ENCODE results near the gene ZNF195.
A peak's percentile ranks its signal among the peaks of the same experiment; 100 is the strongest.
"Not testable (repeated sequence)": the region's sequence is repeated elsewhere in the genome, so short reads cannot be mapped to it uniquely, and the experiment has no call there.

The ZNF195 gene

GRCh38 chr11:3378426-3379423 is at the start of gene ZNF195:
TSS of gene ZNF195 (minus strand) at chr11:3379146. CDS start at chr11:3379040, 106 bp downstream.
- no peaks in the 10 kb centered on the region for H3K27me3 ChIP-seq (ENCODE audit: control insufficient read depth in 2 of 2, insufficient read depth in 2 of 2, low read length in 2 of 2)
- H3K4me1 ChIP-seq (ENCODE audit: control insufficient read depth in 2 of 2, insufficient read depth in 2 of 2, low read length in 2 of 2) = peaks cover 6 to 8% of the 10 kb centered on the region in 2 donors
- peak within 1 kb of the TSS; percentile 90 to 92 for H3K9ac ChIP-seq (ENCODE audit: low read depth in 1 of 2, low read length in 2 of 2)
- peak within 1 kb of the TSS; percentile 92 to 93 for H3K4me3 ChIP-seq (ENCODE audit: low read length in 2 of 2)
- H3K9me3 ChIP-seq (ENCODE audit: control insufficient read depth in 2 of 2, low read length in 2 of 2) = no peaks in the 10 kb centered on the region
- peaks cover 13 to 19% of the 10 kb centered on the region in 2 donors for H3K36me3 ChIP-seq (ENCODE audit: control insufficient read depth in 2 of 2, insufficient read depth in 2 of 2, low read length in 2 of 2)
- peak within 1 kb of the TSS; percentile 71 to 80 for H3K27ac ChIP-seq (ENCODE audit: low read depth in 2 of 2, low read length in 2 of 2)

DNA sequence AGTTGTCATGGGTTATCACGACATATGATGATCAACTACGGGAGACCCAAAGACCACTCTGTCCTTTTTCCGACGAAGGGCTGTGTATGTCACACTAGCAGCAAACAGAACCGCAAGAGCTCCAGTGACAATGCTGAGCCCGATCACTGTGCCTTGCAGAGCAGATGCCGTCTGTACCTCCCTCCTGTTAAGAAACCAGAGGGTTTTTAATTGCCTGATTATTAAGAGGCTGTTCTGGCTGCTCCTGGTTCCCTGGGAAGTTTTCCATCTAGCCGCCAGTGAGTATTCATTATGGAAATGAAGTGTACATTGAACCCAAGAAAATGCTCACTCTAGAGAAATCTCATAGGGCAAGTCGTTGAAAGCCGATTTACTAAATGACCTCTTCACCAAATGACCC is 49.1 kb upstream of the ZNF195 start:
- H3K4me1 ChIP-seq (ENCODE audit: control insufficient read depth in 2 of 2, insufficient read depth in 2 of 2, low read length in 2 of 2); H3K36me3 ChIP-seq (ENCODE audit: control insufficient read depth in 2 of 2, insufficient read depth in 2 of 2, low read length in 2 of 2); H3K27me3 ChIP-seq (ENCODE audit: control insufficient read depth in 2 of 2, insufficient read depth in 2 of 2, low read length in 2 of 2); H3K9ac ChIP-seq (ENCODE audit: low read depth in 1 of 2, low read length in 2 of 2); H3K27ac ChIP-seq (ENCODE audit: low read depth in 2 of 2, low read length in 2 of 2); H3K9me3 ChIP-seq (ENCODE audit: control insufficient read depth in 2 of 2, low read length in 2 of 2); H3K4me3 ChIP-seq (ENCODE audit: low read length in 2 of 2): not testable (repeated sequence)

DNA sequence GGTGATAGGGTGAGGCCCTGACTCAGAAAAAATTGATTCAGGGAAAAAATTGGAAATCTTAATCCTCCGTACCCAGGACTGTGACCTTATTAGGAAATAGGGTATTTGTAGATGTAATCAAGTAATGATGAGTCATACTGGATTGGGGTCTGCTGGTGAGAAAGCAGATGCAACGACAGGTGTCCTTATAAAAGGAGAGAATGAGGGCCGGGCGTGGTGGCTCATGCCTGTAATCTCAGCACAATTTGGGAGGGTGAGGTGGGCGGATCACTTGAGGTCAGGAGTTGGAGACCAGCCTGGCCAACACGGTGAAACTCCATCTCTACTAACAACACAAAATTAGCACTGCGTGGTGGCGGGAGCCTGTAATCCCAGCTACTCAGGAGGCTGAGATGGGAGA is 47.6 kb upstream of the ZNF195 start:
- H3K27ac ChIP-seq (ENCODE audit: low read depth in 2 of 2, low read length in 2 of 2); H3K36me3 ChIP-seq (ENCODE audit: control insufficient read depth in 2 of 2, insufficient read depth in 2 of 2, low read length in 2 of 2); H3K4me1 ChIP-seq (ENCODE audit: control insufficient read depth in 2 of 2, insufficient read depth in 2 of 2, low read length in 2 of 2); H3K27me3 ChIP-seq (ENCODE audit: control insufficient read depth in 2 of 2, insufficient read depth in 2 of 2, low read length in 2 of 2); H3K9ac ChIP-seq (ENCODE audit: low read depth in 1 of 2, low read length in 2 of 2); H3K4me3 ChIP-seq (ENCODE audit: low read length in 2 of 2); H3K9me3 ChIP-seq (ENCODE audit: control insufficient read depth in 2 of 2, low read length in 2 of 2): not testable (repeated sequence)

DNA sequence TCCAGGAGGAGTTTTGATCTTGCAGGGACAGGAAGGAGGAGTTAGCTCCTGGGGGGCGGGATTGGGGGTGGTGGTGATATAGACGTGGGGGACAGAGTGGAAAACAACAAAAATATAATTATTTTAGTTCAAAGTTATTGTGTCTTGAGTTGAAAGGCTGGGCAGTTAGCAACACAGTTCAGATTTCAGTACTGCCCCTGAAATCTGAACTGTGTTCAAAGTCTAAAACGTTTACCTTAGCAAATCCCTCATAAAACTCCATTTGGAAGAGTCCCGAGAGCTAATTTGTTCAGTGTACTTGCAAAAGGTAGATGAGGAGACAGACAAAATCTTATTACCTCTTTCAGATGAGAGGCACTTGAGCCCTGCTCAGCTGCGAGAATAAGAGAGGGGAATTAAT is 45.0 kb upstream of the ZNF195 start:
- H3K4me3 ChIP-seq (ENCODE audit: low read length in 2 of 2) = peak overlapping the region in 1 of 2 donors; percentile 73
- H3K27me3 ChIP-seq (ENCODE audit: control insufficient read depth in 2 of 2, insufficient read depth in 2 of 2, low read length in 2 of 2); H3K9ac ChIP-seq (ENCODE audit: low read depth in 1 of 2, low read length in 2 of 2); H3K4me1 ChIP-seq (ENCODE audit: control insufficient read depth in 2 of 2, insufficient read depth in 2 of 2, low read length in 2 of 2); H3K9me3 ChIP-seq (ENCODE audit: control insufficient read depth in 2 of 2, low read length in 2 of 2); H3K36me3 ChIP-seq (ENCODE audit: control insufficient read depth in 2 of 2, insufficient read depth in 2 of 2, low read length in 2 of 2): not testable (repeated sequence)
- H3K27ac ChIP-seq (ENCODE audit: low read depth in 2 of 2, low read length in 2 of 2) = peak overlapping the region in 1 of 2 donors; percentile 87

DNA sequence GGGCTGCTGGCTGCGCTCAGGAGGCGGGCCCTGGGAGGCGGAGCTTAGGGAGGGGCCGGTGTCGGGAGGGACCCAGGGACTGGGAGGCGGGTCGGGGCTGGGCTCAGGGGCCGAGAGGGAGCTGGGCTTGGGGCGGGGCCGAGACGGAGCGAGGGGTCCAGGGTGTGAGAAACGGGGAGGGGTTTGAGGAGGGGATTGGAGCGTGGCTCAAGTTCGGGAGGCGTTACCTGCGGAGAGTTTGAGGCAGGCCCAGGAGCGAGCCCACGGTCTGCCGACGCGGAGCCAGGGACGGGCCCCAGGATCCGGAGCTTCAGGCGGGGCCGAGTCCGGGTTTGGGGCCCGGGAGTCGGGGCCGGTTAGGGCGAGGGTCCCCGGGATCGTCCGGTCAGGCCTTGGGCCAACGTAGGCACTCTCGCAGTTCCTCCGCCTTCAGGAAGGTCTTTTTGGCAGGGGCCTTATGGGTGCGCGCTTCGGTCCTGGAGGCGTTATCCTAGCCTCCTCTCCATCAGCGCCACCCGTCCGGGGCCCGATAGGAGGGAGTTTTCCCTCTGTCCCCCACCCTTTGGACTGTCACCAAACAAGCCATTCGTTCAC is 44.3 kb upstream of the ZNF195 start:
- not testable (repeated sequence) for H3K36me3 ChIP-seq (ENCODE audit: control insufficient read depth in 2 of 2, insufficient read depth in 2 of 2, low read length in 2 of 2); H3K9me3 ChIP-seq (ENCODE audit: control insufficient read depth in 2 of 2, low read length in 2 of 2); H3K27me3 ChIP-seq (ENCODE audit: control insufficient read depth in 2 of 2, insufficient read depth in 2 of 2, low read length in 2 of 2); H3K4me1 ChIP-seq (ENCODE audit: control insufficient read depth in 2 of 2, insufficient read depth in 2 of 2, low read length in 2 of 2)
- peak overlapping the region; percentile 72 to 73 for H3K4me3 ChIP-seq (ENCODE audit: low read length in 2 of 2)
- peak overlapping the region; percentile 68 to 89 for H3K9ac ChIP-seq (ENCODE audit: low read depth in 1 of 2, low read length in 2 of 2)
- peak overlapping the region; percentile 85 to 87 for H3K27ac ChIP-seq (ENCODE audit: low read depth in 2 of 2, low read length in 2 of 2)

DNA sequence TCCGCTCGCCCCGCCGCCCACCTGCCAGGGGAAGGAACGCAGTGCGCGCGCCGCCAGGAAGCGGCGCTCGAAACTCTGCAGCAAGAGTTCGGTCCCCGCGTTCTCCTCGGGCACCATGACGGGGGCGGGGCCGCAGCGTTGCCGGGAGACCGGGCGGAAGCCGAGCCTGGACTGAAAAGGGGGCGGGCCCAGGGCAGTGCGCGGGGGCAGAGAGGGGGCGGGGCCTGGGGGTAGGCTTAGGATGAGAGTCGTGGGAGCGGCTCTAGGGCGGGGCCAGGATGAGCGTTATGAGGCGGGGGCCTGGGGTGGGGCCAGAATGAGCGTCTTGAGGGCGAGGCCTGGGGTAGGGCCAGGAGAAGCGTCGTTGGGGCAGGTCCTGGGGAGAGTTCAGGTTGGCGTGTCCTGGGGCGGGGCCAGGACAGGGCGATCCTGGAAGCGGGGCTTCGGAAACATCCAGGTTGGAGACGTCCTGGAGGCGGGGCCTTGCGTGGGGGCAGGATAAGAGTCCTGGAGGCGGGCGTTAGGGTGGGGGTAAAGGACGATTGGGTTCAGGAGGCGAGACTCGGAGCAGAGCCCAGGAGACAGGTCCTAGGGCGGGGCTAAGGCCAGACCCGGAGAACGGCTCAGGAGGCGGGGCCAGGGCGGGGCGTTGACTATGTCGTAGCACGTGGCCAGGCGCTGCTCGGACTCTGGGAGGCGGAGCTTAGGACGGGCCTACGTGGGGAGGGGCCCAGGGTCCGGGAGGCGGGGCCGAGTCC is 43.6 kb upstream of the ZNF195 start:
- Histone ChIP-seq H3K4me3 (ENCODE audit: low read length in 2 of 2) (peak overlapping the region; percentile 66 to 72), H3K9ac (ENCODE audit: low read depth in 1 of 2, low read length in 2 of 2) (peak overlapping the region; percentile 41 to 69), H3K27ac (ENCODE audit: low read depth in 2 of 2, low read length in 2 of 2) (peak overlapping the region; percentile 85 to 87)
- not testable (repeated sequence) for H3K27me3 ChIP-seq (ENCODE audit: control insufficient read depth in 2 of 2, insufficient read depth in 2 of 2, low read length in 2 of 2); H3K36me3 ChIP-seq (ENCODE audit: control insufficient read depth in 2 of 2, insufficient read depth in 2 of 2, low read length in 2 of 2); H3K9me3 ChIP-seq (ENCODE audit: control insufficient read depth in 2 of 2, low read length in 2 of 2); H3K4me1 ChIP-seq (ENCODE audit: control insufficient read depth in 2 of 2, insufficient read depth in 2 of 2, low read length in 2 of 2)

DNA sequence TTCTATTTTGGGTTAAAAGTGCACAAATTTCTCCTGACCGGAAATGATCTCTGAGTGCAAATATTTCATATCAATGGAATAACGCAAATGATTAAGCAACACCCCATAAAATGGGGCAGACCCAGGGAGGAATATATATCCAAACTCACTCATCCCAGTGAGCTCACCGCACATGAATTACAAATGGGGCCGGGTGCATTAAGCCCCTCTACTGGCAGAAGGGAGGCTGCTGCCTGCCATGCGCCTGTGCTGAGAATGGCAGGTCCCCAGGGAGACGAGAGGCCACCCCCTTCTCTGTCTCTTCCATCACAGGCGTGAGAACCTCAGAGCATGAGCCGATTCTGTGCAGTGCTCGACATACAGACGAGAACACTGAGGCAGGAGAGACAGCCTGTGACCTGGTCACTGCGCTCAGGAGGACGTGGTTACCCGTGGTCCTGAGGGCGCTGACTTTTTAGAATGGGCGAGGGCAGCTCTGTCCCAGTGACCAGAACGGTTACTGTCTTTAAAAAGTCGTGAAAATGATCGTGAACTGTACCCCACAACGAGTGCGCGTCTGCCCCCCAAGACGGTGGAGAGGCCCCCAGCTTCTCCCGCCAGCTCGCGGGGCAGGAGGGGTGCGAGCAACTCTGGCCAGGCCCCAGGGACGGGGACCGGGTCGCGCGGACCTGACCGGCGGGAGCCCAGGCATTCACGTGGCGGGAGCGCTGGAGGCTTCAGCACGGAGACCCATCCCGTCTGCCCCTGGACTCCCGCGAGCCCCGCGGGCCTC is 42.8 kb upstream of the ZNF195 start:
- H3K9me3 ChIP-seq (ENCODE audit: control insufficient read depth in 2 of 2, low read length in 2 of 2); H3K36me3 ChIP-seq (ENCODE audit: control insufficient read depth in 2 of 2, insufficient read depth in 2 of 2, low read length in 2 of 2); H3K27me3 ChIP-seq (ENCODE audit: control insufficient read depth in 2 of 2, insufficient read depth in 2 of 2, low read length in 2 of 2); H3K4me1 ChIP-seq (ENCODE audit: control insufficient read depth in 2 of 2, insufficient read depth in 2 of 2, low read length in 2 of 2): not testable (repeated sequence)
- Histone ChIP-seq H3K9ac (ENCODE audit: low read depth in 1 of 2, low read length in 2 of 2) (peak overlapping the region; percentile 41 to 63), H3K27ac (ENCODE audit: low read depth in 2 of 2, low read length in 2 of 2) (peak overlapping the region; percentile 21 to 56), H3K4me3 (ENCODE audit: low read length in 2 of 2) (peak overlapping the region; percentile 66 to 72)

DNA sequence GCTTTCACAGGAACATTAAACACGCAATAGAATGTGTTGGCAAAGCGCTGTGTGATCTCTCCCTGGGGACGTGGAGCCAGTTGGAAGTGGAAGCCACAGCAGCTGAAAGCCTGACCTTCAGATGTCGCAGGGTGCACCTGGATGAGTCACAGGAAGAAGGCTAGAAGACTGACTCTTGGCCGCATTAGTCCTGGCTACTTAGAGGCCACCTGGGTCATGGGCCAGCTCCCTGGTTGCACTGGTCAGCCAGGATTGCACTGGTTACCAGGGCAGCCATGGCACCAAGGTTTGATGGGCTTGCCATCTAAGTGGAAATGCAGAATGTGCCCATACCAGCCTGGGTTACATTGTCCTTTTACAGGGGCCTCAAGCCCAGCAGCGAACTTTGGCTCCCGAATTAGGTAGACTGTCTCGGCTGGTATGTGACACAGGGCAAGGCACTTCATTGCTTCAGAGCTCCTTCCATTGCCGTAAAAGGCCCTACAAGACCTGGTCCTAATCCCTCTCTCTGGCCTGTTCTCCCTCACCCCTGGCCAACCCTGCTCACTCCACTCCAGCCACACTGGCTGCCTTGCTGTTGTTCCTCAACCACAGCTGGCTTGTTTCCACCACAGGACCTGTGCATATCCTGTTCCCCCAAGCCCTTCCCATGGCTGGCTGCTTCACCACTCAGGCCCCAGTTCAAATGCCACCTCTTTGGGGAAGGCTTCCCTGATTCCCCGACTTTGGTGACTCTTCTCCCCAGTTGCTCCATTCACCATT is 41.5 kb upstream of the ZNF195 start:
- H3K27me3 ChIP-seq (ENCODE audit: control insufficient read depth in 2 of 2, insufficient read depth in 2 of 2, low read length in 2 of 2); H3K27ac ChIP-seq (ENCODE audit: low read depth in 2 of 2, low read length in 2 of 2); H3K9me3 ChIP-seq (ENCODE audit: control insufficient read depth in 2 of 2, low read length in 2 of 2); H3K4me1 ChIP-seq (ENCODE audit: control insufficient read depth in 2 of 2, insufficient read depth in 2 of 2, low read length in 2 of 2); H3K9ac ChIP-seq (ENCODE audit: low read depth in 1 of 2, low read length in 2 of 2); H3K4me3 ChIP-seq (ENCODE audit: low read length in 2 of 2); H3K36me3 ChIP-seq (ENCODE audit: control insufficient read depth in 2 of 2, insufficient read depth in 2 of 2, low read length in 2 of 2): not testable (repeated sequence)

- not testable (repeated sequence) for H3K36me3 ChIP-seq (ENCODE audit: control insufficient read depth in 2 of 2, insufficient read depth in 2 of 2, low read length in 2 of 2); H3K4me3 ChIP-seq (ENCODE audit: low read length in 2 of 2); H3K4me1 ChIP-seq (ENCODE audit: control insufficient read depth in 2 of 2, insufficient read depth in 2 of 2, low read length in 2 of 2); H3K27me3 ChIP-seq (ENCODE audit: control insufficient read depth in 2 of 2, insufficient read depth in 2 of 2, low read length in 2 of 2); H3K9me3 ChIP-seq (ENCODE audit: control insufficient read depth in 2 of 2, low read length in 2 of 2); H3K27ac ChIP-seq (ENCODE audit: low read depth in 2 of 2, low read length in 2 of 2); H3K9ac ChIP-seq (ENCODE audit: low read depth in 1 of 2, low read length in 2 of 2)
Observed at GRCh38 chr11:3419496-3419895, 40.5 kb upstream of the ZNF195 start.

Measured in mucosa of rectum (tissue), 2 donors.